ENCODE results near the gene NAA25. TPM values are rescaled to one million over a fixed set of nuclear protein-coding genes. Genes with fewer than 3 reads are reported as not detected.
A peak's percentile ranks its signal among the peaks of the same experiment; 100 is the strongest.

Gene NAA25
- total RNA-seq: 10 to 100 TPM; 16.8 to 29.2 (median 17.9) TPM
- long read RNA-seq, donor 1, full-length matches to known transcripts: 1 of 31 reads
- long read RNA-seq, donor 1, partial matches to known transcripts: 20 of 31 reads
- long read RNA-seq, donor 1, other reads (novel, unspliced or antisense): 10 of 31 reads
- long read RNA-seq, donor 2, partial matches to known transcripts: 6 of 9 reads
- long read RNA-seq, donor 2, other reads (novel, unspliced or antisense): 3 of 9 reads

DNA sequence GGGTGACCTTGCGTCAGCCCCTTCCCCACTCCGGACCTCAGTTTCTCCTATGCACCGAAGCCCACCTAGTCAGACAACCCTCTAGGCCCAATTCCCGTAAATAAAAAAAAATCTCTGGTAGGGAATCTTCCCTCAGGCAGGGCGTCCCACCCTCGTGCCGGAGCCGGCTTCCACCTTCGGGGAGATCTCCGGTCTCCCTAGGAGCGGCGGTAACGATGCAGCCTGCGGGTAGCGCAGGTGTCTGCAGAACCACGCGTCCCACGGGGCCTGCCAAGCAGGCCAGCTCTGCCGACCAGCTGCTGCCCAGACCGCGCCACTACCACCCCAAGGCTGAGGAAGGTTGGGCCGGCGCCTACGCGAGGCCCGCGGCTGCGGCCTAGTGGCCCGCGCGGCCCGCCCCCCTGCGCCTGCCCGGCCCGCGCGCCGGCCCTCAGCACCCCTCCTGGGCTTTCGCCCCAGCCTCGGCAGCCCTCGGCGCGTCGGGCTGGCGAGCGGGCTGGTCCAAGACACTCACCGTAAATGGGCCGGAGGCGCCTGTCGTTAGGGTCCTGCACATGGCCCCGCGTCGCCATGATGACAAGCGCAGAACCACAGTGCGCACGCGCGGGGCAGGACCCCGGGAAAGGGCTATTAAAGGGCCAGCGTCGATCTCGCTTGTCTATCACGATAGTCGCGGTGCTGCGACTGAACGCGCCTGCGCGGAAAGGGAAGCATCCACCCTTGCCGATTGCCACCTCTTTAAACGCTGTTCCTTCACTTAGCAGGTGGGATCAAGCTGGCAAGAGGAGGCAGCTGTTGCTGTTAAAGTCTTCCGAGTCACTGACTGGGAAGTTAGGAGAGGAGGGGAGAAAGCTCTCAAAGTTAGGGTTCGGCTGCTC is at the start of gene NAA25:
Gene NAA25, minus strand, starts transcription at position 582 of the 878 bp plus-strand sequence. Its CDS starts 10 bp downstream, at position 572.
- intact Hi-C loops (cut with DNase I, micrococcal nuclease): no loop called here
- TF ChIP-seq, protein P1, sequence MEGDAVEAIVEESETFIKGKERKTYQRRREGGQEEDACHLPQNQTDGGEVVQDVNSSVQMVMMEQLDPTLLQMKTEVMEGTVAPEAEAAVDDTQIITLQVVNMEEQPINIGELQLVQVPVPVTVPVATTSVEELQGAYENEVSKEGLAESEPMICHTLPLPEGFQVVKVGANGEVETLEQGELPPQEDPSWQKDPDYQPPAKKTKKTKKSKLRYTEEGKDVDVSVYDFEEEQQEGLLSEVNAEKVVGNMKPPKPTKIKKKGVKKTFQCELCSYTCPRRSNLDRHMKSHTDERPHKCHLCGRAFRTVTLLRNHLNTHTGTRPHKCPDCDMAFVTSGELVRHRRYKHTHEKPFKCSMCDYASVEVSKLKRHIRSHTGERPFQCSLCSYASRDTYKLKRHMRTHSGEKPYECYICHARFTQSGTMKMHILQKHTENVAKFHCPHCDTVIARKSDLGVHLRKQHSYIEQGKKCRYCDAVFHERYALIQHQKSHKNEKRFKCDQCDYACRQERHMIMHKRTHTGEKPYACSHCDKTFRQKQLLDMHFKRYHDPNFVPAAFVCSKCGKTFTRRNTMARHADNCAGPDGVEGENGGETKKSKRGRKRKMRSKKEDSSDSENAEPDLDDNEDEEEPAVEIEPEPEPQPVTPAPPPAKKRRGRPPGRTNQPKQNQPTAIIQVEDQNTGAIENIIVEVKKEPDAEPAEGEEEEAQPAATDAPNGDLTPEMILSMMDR (IDR thresholded peaks at IDR 0.05): no peak
- no peaks in the 10 kb centered on the region for H3K36me3 ChIP-seq (ENCODE audit: low read depth)
- peak within 1 kb of the TSS; percentile 72 for H3K4me3 ChIP-seq
- ATAC-seq (peak; percentile 94), DNase-seq (peak; percentile 91 to 93 (median 92))
- H3K4me1 ChIP-seq (ENCODE audit: low read depth): peaks cover 17% of the 10 kb centered on the region
- H3K9me3 ChIP-seq: no peaks in the 10 kb centered on the region

DNA sequence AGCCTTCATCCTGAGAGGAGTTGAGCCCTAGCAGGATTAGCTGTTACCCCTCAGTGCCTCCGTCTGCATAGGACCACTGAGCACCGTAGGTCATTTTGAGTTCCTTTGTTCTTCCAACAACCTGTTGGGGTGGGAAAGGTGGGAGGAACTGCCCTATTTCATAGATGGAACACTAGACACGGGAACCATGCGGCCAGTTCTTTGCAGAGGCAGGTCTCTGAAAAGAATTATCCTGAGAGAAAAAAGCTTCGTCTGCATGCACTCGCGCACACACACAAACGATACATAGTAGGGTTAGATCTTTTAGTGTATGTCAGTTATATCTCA is 45.3 kb upstream of the NAA25 start:
- intact Hi-C loops (cut with DNase I, micrococcal nuclease): no loop called here
- Histone ChIP-seq H3K4me1 (ENCODE audit: low read depth) (no peaks in the 10 kb centered on the region), H3K9me3 (no peaks in the 10 kb centered on the region), H3K4me3 (no peak overlapping the region), H3K36me3 (ENCODE audit: low read depth) (peaks cover 5% of the 10 kb centered on the region)
- DNase-seq (no peak), ATAC-seq (no peak)
- TF ChIP-seq, protein P1 (IDR thresholded peaks at IDR 0.05): no peak

DNA sequence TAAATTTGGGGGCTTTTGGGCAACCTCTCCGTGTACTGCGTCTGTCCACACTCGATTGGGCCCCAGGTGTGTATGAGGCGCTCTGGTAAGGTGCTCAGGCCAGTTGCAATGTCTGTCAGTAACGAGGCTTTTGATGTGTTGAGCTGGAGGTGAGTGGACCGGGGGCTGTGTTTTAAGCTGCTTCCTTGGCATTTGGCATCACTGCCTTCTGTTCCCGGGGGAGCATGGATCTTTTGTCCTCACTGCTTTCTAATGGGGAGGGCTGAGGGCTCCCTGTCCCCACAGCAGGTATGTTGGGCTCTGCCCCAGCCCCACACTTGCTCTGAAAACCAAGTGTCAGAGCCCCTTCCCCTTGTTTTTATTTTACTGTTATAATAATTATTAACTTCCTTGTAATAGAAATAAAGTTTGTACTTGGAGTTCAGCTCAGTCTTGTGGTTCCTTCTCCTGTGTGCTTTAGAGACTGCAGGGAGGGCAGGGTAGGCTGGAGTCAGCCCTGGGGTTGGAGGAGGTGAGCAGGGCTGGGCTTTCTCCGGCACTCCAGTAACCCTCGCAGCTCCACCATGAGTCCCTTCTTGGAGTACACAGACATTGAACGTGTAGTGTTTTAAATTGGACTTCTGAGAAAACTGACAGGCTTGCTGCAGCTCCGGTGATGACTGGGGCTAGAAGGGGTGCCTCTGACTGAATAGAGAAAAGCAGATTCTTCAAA is 44.8 kb upstream of the NAA25 start:
- H3K9me3 ChIP-seq: no peaks in the 10 kb centered on the region
- H3K4me1 ChIP-seq (ENCODE audit: low read depth): no peaks in the 10 kb centered on the region
- TF ChIP-seq, protein P1 (IDR thresholded peaks at IDR 0.05): no peak
- ATAC-seq (no peak), DNase-seq (no peak)
- H3K36me3 ChIP-seq (ENCODE audit: low read depth): peaks cover 5% of the 10 kb centered on the region
- intact Hi-C loops (cut with DNase I, micrococcal nuclease): no loop called here
- H3K4me3 ChIP-seq: no peak overlapping the region

DNA sequence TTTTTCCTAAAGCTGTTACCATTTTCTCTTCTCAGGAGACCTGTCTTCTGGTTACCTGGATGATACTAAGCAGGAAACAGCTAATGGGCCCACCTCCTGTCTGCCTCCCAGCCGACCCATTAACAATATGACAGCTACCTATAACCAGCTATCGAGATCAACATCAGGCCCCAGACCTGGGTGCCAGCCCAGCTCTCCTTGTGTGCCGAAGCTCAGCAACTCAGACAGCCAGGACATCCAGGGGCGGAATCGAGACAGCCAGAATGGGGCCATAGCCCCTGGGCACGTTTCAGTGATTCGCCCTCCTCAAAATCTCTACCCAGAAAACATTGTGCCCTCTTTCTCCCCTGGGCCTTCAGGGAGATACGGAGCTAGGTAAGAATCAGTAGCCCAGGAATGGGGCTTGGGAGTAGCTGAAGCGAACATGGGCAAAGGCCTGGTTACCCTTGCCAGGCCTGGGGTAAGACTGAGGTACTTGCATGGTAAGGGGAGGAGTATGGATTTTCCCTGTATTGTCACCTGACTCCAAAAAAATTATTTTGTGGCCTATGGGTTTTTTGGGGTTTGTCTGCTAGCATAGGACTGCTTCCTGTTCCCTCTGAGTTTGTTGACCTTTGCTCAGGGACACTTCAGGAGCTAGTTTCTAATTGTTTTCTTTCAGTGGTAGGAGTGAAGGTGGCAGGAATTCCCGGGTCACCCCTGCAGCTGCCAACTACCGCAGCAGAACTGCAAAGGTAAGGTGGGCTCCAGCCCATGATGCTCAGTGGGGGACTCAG is 43.4 kb upstream of the NAA25 start:
- no peaks in the 10 kb centered on the region for H3K9me3 ChIP-seq
- intact Hi-C loops (cut with DNase I, micrococcal nuclease): no loop called here
- no peak overlapping the region for H3K4me3 ChIP-seq
- H3K4me1 ChIP-seq (ENCODE audit: low read depth): no peaks in the 10 kb centered on the region
- ATAC-seq: peak; percentile 45
- no peak for DNase-seq
- TF ChIP-seq, protein P1 (IDR thresholded peaks at IDR 0.05): no peak
- peaks cover 5% of the 10 kb centered on the region for H3K36me3 ChIP-seq (ENCODE audit: low read depth)

DNA sequence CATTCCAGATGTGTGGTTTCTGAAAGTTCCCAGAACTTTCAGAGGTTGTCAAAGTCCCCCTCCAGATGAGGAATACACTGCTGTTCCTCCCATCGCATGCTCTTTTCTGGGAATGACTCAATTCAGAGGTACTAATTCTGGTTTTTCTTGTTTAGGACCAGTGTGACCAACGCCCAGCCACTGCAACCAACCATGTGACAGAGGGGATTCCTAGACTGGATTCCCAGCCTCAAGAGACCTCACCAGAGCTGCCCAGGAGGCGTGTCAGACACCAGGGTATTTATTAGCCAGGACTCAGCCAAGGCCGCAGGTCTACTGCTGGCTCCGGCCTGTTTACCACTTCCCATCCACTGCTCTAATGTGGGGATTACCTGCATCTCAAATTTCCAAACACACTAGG is 41.0 kb upstream of the NAA25 start:
- no peaks in the 10 kb centered on the region for H3K9me3 ChIP-seq
- peaks cover 5% of the 10 kb centered on the region for H3K36me3 ChIP-seq (ENCODE audit: low read depth)
- TF ChIP-seq, protein P1 (IDR thresholded peaks at IDR 0.05): no peak
- no peaks in the 10 kb centered on the region for H3K4me1 ChIP-seq (ENCODE audit: low read depth)
- H3K4me3 ChIP-seq: no peak overlapping the region
- DNase-seq (no peak), ATAC-seq (no peak)
- intact Hi-C loops (cut with DNase I, micrococcal nuclease): no loop called here
